Astrocyte of the cerebellum (primary cell): ENCODE measurements around the gene RALGAPB.
A peak's percentile ranks its signal among the peaks of the same experiment; 100 is the strongest.
"Not testable (repeated sequence)": the region's sequence is repeated elsewhere in the genome, so short reads cannot be mapped to it uniquely, and the experiment has no call there.

Experiments used
- DNase-seq: peaks from one replicate; pipeline ENCODE4 v3.0.0-alpha.2; 2011; ENCODE audit warnings: low read depth
- H3K4me3 ChIP-seq: 2 replicates; pipeline ENCODE4 v1.5.1; 2011; ENCODE audit warnings: mild to moderate bottlenecking, low read depth, low read length, moderate library complexity
- CTCF ChIP-seq: IDR thresholded peaks from 2 replicates; pipeline ENCODE4 v1.5.1; 2012; ENCODE audit warnings: low read length, low read depth, moderate library complexity, mild to moderate bottlenecking; ENCODE audit errors: missing control alignments
- in situ Hi-C: cut with HindIII; loops from 2 replicates; pipeline ENCODE4 v1.10.0; 2017; ENCODE audit warnings: low sequenced_read_pairs

RALGAPB gene

DNA sequence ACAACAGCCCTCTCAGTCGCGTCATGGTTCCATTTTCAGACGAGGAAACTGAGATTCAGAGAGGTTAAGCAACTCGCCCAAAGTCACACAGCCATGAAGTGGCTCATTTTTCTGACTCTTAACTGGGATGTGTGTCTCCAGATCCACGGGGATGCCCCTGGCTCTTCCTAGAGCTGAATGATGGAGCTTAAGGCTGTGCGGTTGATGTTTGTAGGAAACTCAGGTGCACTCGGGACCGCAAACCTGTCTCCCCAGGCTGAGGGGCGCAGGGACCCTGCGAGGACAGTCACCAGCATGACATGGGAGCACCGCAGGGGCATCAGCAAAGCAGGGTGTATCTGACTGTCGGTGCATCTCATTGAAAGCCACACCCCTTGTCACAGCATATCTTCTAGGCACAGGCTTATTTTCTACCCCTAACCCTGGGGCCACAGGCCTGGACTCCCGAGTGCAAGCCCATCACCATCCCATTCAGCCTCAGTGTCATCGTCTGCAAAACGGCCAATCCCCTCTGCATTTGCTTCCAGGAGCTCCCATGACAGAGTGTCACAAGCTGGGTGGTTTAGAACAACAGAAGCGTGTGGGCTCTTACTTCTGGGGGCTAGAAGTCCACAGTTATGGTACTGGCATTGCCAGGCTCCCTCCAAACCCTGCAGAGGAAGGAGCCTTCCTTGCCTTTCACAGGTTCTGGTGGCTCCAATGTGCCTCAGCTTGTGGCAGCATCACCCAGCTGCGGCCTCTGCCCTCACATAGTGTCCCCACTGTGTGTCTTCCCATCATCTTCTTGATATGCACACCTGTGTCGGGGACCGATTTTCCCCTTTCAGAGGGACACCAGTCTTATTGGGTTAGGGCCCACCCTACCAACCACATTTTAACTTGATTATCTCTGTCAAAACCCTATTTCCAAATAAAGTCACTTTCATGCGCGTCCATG lies 119.1 kb downstream of the RALGAPB start:
- in situ Hi-C loops, result no loop called here
- DNase-seq, result no peak
- H3K4me3 ChIP-seq, result no peak overlapping the region
- TF ChIP-seq CTCF, result no peak

DNA sequence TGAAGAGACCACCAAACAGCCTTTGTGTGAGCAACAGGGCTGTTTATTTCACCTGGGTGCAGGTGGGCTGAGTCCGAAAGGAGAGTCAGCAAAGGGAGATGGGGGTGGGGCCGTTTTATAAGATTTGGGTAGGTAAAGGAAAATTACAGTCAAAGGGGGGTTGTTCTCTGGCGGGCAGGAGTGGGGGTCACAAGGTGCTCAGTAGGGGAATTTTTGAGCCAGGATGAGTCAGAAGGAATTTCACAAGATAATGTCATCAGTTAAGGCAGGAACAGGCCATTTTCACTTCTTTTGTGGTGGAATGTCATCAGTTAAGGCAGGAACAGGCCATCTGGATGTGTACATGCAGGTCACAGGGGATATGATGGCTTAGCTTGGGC lies 119.8 kb downstream of the RALGAPB start:
- in situ Hi-C loops, DNase-seq, H3K4me3 ChIP-seq: not testable (repeated sequence)

- H3K4me3 ChIP-seq, in situ Hi-C loops, DNase-seq: not testable (repeated sequence)
Observed at GRCh38 chr20:38594281-38594680, 121.6 kb downstream of the RALGAPB start.

GRCh38 chr20:38595886-38596285 lies 123.2 kb downstream of the RALGAPB start:
- in situ Hi-C loops, DNase-seq, H3K4me3 ChIP-seq: not testable (repeated sequence)

GRCh38 chr20:38599410-38599882 lies 126.8 kb downstream of the RALGAPB start:
- in situ Hi-C loops, result no loop called here
- no peak for TF ChIP-seq CTCF
- DNase-seq, result no peak
- H3K4me3 ChIP-seq, result no peak overlapping the region

DNA sequence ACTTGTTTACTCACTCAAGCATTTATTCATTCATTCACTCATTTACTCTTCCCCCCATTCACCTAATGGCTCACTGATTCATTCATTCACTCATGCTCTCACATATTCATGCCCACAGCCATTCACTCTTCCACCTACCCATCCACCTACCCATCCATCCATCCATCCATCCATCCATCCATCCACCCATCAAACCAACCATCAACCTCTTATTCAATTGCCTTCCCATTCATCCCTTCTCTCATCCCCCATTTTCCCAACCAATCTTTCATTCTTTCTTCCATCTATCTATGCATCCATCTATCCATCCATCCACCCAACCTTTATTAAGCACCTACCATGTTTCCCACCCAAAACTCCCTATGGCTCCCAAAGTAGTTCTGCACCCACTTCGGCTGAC lies 127.4 kb downstream of the RALGAPB start:
- no peak for DNase-seq
- TF ChIP-seq CTCF, result no peak
- in situ Hi-C loops, result no loop called here
- H3K4me3 ChIP-seq, result no peak overlapping the region

GRCh38 chr20:38601216-38602184 lies 128.9 kb downstream of the RALGAPB start, which contains the start of gene ARHGAP40:
Gene ARHGAP40, plus strand, starts transcription at chr20:38601809.
- H3K4me3 ChIP-seq, result peak within 1 kb of the TSS; percentile 11
- DNase-seq, result no peak
- TF ChIP-seq CTCF, result no peak
- in situ Hi-C loops, result no loop called here

- no peak for DNase-seq
- no peak for TF ChIP-seq CTCF
- in situ Hi-C loops, result no loop called here
- no peak overlapping the region for H3K4me3 ChIP-seq
Observed at GRCh38 chr20:38602185-38602581, 129.5 kb downstream of the RALGAPB start.
